Naive B cell (primary cell): ENCODE data around the gene KAT7. TPM values are rescaled to one million over a fixed set of nuclear protein-coding genes. Genes with fewer than 3 reads are reported as not detected.

ENCODE experiments used
- ATAC-seq, 2 donors: fragments of 150-1000 bp; cut with Tn5 transposase; 2 replicates each; pipeline ENCODE4 v1.10.0; 2021; ENCODE audit warnings: low read depth in 2 of 2, mild to moderate bottlenecking in 2 of 2, moderate library complexity in 2 of 2
- DNase-seq: peaks from one replicate; pipeline ENCODE4 v3.0.0; 2022
- H3K27ac Mint-ChIP-seq, 6 donors: one replicate each; pipeline ENCODE4 v1.8.0; 2020 to 2022; ENCODE audit warnings: mild to moderate bottlenecking in 6 of 6, mixed read lengths in 6 of 6, moderate library complexity in 5 of 6, inconsistent platforms in 2 of 6
- H3K27me3 Mint-ChIP-seq, 3 donors: one replicate each; pipeline ENCODE4 v1.8.0; 2021 to 2022; ENCODE audit warnings: mixed read lengths in 3 of 3, mild to moderate bottlenecking in 1 of 3
- H3K36me3 Mint-ChIP-seq, 2 donors: one replicate each; pipeline ENCODE4 v1.8.0; 2020 to 2022; ENCODE audit warnings: mixed read lengths in 2 of 2, inconsistent platforms in 1 of 2, mild to moderate bottlenecking in 1 of 2
- H3K4me1 Mint-ChIP-seq, 3 donors: one replicate each; pipeline ENCODE4 v1.8.0; 2020 to 2022; ENCODE audit warnings: mixed read lengths in 3 of 3, inconsistent platforms in 1 of 3, mild to moderate bottlenecking in 1 of 3, moderate library complexity in 1 of 3
- H3K4me3 Mint-ChIP-seq, 8 donors: one replicate each; pipeline ENCODE4 v1.8.0; 2020 to 2022; ENCODE audit warnings: mild to moderate bottlenecking in 8 of 8, mixed read lengths in 8 of 8, moderate library complexity in 8 of 8, inconsistent platforms in 2 of 8
- H3K9me3 Mint-ChIP-seq, 7 donors: one replicate each; pipeline ENCODE4 v1.8.0; 2020 to 2022; ENCODE audit warnings: mixed read lengths in 7 of 7, mild to moderate bottlenecking in 5 of 7, inconsistent platforms in 2 of 7, moderate library complexity in 1 of 7
- polyA plus RNA-seq, 6 donors: library from polyadenylated mRNA; unstranded; fragments of 300-500 nt; fragmentation: Illumina TruSeq; gene quantifications; one replicate each; pipeline ENCODE4 v1.2.3, GENCODE V29; 2021; ENCODE audit warnings: low read depth in 6 of 6

Gene KAT7
- polyA plus RNA-seq, 6 donors from 2014 or later, result 42.3 to 61.8 (median 45.4) TPM

DNA sequence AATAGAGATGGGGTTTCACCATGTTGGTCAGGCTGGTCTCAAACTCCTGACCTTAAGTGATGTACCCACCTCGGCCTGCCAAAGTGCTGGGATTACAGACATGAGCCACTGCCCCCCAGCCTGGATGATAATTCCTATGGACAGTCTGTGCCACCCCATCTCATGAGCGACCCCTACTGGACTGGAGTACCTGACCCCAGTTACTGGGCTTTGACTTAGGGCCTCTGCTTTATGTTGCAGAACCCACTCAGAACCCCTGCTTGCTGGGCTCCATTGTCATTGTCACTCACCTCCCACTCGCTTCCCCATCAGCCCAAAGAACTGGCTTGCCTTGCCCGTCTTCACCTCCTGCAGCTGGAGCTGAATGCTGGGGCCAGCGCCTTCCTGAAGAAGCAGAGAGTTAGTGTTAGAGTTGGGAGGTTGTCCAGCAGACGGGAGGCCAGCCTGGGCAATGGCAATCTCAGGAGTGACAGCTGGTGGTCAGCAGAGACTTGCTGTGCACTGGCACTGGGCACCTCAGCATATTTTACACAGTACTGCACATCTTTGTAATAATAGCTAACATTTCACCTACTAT is 55.4 kb downstream of the KAT7 start:
- H3K9me3 Mint-ChIP-seq, result no peaks in the 10 kb centered on the region
- ATAC-seq (no peak), DNase-seq (no peak)
- no peaks in the 10 kb centered on the region for H3K27me3 Mint-ChIP-seq
- peaks cover 0 to 4% of the 10 kb centered on the region in 2 donors for H3K36me3 Mint-ChIP-seq
- H3K4me3 Mint-ChIP-seq, result no peak overlapping the region
- peak overlapping the region in 1 of 6 donors; percentile 6 for H3K27ac Mint-ChIP-seq
- H3K4me1 Mint-ChIP-seq, result peaks cover 0 to 6% (median 5%) of the 10 kb centered on the region in 3 donors

GRCh38 chr17:49845321-49845720 is 56.8 kb downstream of the KAT7 start:
- DNase-seq (no peak), ATAC-seq (no peak)
- no peaks in the 10 kb centered on the region for H3K27me3 Mint-ChIP-seq
- no peaks in the 10 kb centered on the region for H3K36me3 Mint-ChIP-seq
- peaks cover 0 to 6% (median 0%) of the 10 kb centered on the region in 3 donors for H3K4me1 Mint-ChIP-seq
- no peak overlapping the region for H3K4me3 Mint-ChIP-seq
- H3K27ac Mint-ChIP-seq, result no peak overlapping the region
- H3K9me3 Mint-ChIP-seq, result no peaks in the 10 kb centered on the region

DNA sequence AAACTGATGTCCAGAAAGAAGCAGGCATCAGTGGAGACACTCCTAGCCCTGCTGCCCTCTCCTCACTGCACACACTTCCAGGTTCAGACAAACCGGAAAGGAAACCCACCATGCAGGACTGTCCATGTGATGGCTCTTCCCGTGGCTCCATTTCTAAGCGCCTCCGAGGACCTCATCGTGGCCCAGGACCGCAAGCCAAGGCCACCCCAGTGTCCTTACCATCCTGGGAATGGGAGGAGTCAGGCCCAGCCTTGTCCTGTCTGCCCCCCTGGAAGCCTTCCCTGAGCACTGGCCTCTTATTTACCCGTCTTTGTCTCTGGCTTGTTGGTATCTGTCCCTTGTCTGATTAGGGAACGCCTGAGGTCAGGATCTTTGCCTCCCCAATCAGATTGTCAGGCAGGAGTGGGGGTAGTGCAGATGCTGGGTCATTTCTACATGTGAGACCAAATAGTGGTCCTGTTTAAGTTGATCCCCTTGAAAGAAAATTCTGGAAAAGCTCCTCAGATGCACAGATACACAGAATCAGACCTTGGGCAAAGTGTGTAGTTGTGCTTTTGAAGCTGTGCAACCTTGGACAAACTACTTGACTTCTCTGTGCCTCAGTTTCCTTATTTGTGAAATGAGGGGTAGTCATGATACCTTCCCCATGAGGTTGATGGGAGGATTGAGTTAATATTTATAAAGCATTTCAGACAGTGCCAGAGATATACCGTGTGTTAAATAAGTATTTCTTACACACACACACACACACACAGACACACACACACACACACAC is 58.6 kb downstream of the KAT7 start:
- peaks cover 8 to 21% (median 13%) of the 10 kb centered on the region in 3 donors for H3K4me1 Mint-ChIP-seq
- H3K27me3 Mint-ChIP-seq, result peaks cover 0 to 8% (median 3%) of the 10 kb centered on the region in 3 donors
- ATAC-seq, result no peak
- H3K36me3 Mint-ChIP-seq, result no peaks in the 10 kb centered on the region
- DNase-seq, result no peak
- H3K27ac Mint-ChIP-seq, result peak overlapping the region in 2 of 6 donors; percentile 58 to 84
- no peaks in the 10 kb centered on the region for H3K9me3 Mint-ChIP-seq
- H3K4me3 Mint-ChIP-seq, result no peak overlapping the region

- DNase-seq (no peak), ATAC-seq (no peak)
- Mint-ChIP-seq H3K4me3 (peak within 1 kb of the TSS in 1 of 8 donors; percentile 84), H3K9me3 (no peaks in the 10 kb centered on the region), H3K4me1 (peaks cover 11 to 26% (median 18%) of the 10 kb centered on the region in 3 donors), H3K27ac (peak within 1 kb of the TSS in 3 of 6 donors; percentile 58 to 84 (median 73)), H3K27me3 (peaks cover 0 to 14% (median 7%) of the 10 kb centered on the region in 3 donors), H3K36me3 (no peaks in the 10 kb centered on the region)
Measured at GRCh38 chr17:49848019-49848473, 59.6 kb downstream of the KAT7 start, which contains the start of gene TAC4. Gene TAC4, minus strand, starts transcription at chr17:49848069. Its CDS starts 52 bp downstream, at chr17:49848017.

GRCh38 chr17:49848739-49849138 is 60.3 kb downstream of the KAT7 start:
- peak overlapping the region in 1 of 8 donors; percentile 84 for H3K4me3 Mint-ChIP-seq
- no peak for DNase-seq
- peaks cover 11 to 26% (median 18%) of the 10 kb centered on the region in 3 donors for H3K4me1 Mint-ChIP-seq
- no peak for ATAC-seq
- H3K27ac Mint-ChIP-seq, result no peak overlapping the region
- no peaks in the 10 kb centered on the region for H3K9me3 Mint-ChIP-seq
- H3K36me3 Mint-ChIP-seq, result no peaks in the 10 kb centered on the region
- peaks cover 0 to 21% (median 7%) of the 10 kb centered on the region in 3 donors for H3K27me3 Mint-ChIP-seq

- H3K27me3 Mint-ChIP-seq, result peaks cover 4 to 36% (median 22%) of the 10 kb centered on the region in 3 donors
- ATAC-seq (no peak), DNase-seq (no peak)
- no peaks in the 10 kb centered on the region for H3K9me3 Mint-ChIP-seq
- peak overlapping the region in 3 of 6 donors; percentile 30 to 86 (median 58) for H3K27ac Mint-ChIP-seq
- no peaks in the 10 kb centered on the region for H3K36me3 Mint-ChIP-seq
- H3K4me3 Mint-ChIP-seq, result peak overlapping the region; percentile 84 to 94 (median 90)
- peaks cover 11 to 23% (median 18%) of the 10 kb centered on the region in 3 donors for H3K4me1 Mint-ChIP-seq
Measured at GRCh38 chr17:49850218-49850610, 61.7 kb downstream of the KAT7 start.

DNA sequence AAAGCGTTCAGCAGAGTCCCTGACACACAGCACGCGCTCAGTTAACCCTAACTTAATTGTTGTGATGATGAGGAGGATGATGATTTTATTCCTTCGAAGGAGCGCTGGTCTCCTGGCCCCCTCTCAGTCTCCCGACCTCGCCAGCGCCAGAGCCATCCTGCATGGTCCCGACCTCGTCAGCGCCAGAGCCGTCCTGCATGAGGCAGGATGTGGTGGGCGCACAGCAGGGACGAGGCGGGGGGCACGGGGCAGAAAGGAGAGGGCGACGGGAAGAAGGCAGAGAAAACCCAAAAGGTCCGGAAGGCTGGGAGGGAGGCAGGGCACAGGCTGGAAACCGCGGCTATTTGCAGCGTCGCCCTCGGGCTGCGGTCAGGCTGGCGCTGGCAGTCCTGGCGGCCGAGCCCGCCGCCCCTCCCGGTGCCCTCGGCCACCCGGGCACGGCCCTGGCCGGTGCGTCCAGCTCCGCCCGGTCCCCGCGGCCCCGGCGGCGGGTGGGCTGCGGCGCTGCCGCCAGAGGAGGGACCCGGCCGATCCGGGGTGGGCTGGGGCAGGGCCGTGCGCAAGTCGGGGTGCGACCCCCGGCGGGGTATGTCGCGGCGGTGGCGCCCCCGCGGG is 62.4 kb downstream of the KAT7 start:
- H3K4me3 Mint-ChIP-seq, result peak overlapping the region; percentile 84 to 94 (median 90)
- peak overlapping the region in 3 of 6 donors; percentile 30 to 86 (median 58) for H3K27ac Mint-ChIP-seq
- no peak for DNase-seq
- H3K36me3 Mint-ChIP-seq, result no peaks in the 10 kb centered on the region
- H3K4me1 Mint-ChIP-seq, result peaks cover 11 to 20% (median 18%) of the 10 kb centered on the region in 3 donors
- H3K27me3 Mint-ChIP-seq, result peaks cover 10 to 43% (median 28%) of the 10 kb centered on the region in 3 donors
- peak; percentile 6 to 15 for ATAC-seq
- H3K9me3 Mint-ChIP-seq, result no peaks in the 10 kb centered on the region

GRCh38 chr17:49851387-49852291 is 63.2 kb downstream of the KAT7 start:
- H3K36me3 Mint-ChIP-seq, result no peaks in the 10 kb centered on the region
- ATAC-seq (peak; percentile 69 to 74), DNase-seq (peak; percentile 50)
- peak overlapping the region; percentile 30 to 92 (median 83) for H3K27ac Mint-ChIP-seq
- H3K9me3 Mint-ChIP-seq, result no peaks in the 10 kb centered on the region
- H3K4me1 Mint-ChIP-seq, result peaks cover 11 to 20% (median 18%) of the 10 kb centered on the region in 3 donors
- H3K4me3 Mint-ChIP-seq, result peak overlapping the region; percentile 84 to 96 (median 92)
- H3K27me3 Mint-ChIP-seq, result peaks cover 10 to 44% (median 31%) of the 10 kb centered on the region in 3 donors

DNA sequence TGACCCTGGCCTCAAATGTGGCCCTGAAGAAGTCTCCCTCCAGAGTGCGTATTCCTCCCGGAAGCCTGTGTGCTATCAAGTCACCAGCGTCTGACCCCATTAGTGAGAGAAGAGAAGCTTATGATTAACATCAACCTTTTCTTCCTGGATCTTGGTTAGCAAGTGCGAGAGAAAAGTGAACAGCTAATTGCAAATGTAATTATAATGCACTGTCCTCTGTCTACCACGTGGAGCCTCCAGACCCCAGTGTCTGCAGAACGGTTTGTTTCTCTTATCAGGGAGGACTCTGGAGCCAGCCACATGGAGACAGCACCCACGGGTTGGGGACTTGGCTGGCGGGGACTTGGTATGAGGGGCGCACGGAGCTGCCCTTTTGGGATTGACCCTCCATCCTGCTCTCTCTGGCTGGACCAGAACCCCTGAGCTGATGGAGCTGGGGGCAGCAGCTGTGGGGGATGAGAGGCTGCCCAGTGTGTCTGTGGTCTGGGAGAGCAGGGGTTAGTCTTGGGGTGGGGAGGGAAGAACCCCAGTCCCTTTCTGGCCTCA is 65.1 kb downstream of the KAT7 start:
- H3K27ac Mint-ChIP-seq, result peak overlapping the region in 1 of 6 donors; percentile 32
- no peaks in the 10 kb centered on the region for H3K9me3 Mint-ChIP-seq
- H3K27me3 Mint-ChIP-seq, result peaks cover 14 to 48% (median 36%) of the 10 kb centered on the region in 3 donors
- DNase-seq (no peak), ATAC-seq (no peak)
- peak overlapping the region in 2 of 8 donors; percentile 44 to 84 for H3K4me3 Mint-ChIP-seq
- peaks cover 13 to 20% (median 18%) of the 10 kb centered on the region in 3 donors for H3K4me1 Mint-ChIP-seq
- H3K36me3 Mint-ChIP-seq, result no peaks in the 10 kb centered on the region

DNA sequence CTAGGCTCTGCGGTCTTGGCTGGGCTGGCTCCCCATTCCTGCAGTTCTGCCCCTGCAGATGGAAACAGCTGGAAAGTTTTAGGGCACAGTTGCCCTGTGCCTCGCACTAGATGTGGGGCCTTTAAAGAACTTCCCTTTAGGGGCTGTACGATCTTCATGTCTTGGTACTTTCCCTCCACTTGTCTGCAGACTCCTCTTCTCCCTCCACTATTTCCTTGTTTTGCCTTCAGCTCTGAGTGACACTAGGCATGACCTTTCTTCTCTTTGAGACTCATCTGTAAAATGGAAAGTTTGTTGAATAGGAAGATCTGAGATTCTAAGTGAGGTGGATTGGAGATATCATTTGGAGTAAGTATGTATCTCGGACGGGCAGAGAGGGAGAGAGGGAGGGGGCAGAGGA is 65.6 kb downstream of the KAT7 start:
- no peak for ATAC-seq
- Mint-ChIP-seq H3K27me3 (peaks cover 15 to 53% (median 42%) of the 10 kb centered on the region in 3 donors), H3K9me3 (no peaks in the 10 kb centered on the region), H3K36me3 (no peaks in the 10 kb centered on the region), H3K4me3 (peak overlapping the region in 4 of 8 donors; percentile 9 to 84 (median 40)), H3K4me1 (peaks cover 14 to 20% (median 18%) of the 10 kb centered on the region in 3 donors), H3K27ac (no peak overlapping the region)
- no peak for DNase-seq

GRCh38 chr17:49858796-49859195 is 70.3 kb downstream of the KAT7 start:
- no peak for DNase-seq

More at GRCh38 chr17:49858796-49859195, 70.3 kb downstream of the KAT7 start:
- no peak for ATAC-seq
- Mint-ChIP-seq H3K4me1 (peaks cover 4 to 8% (median 6%) of the 10 kb centered on the region in 3 donors), H3K27me3 (peaks cover 23 to 59% (median 57%) of the 10 kb centered on the region in 3 donors), H3K27ac (no peak overlapping the region), H3K36me3 (no peaks in the 10 kb centered on the region), H3K4me3 (no peak overlapping the region), H3K9me3 (no peaks in the 10 kb centered on the region)
